DND-41 (cell line): ENCODE measurements around the gene SLC17A2.

Experiments
- EZH2 ChIP-seq: IDR thresholded peaks from 3 replicates; pipeline ENCODE4 v1.6.1; 2012; ENCODE audit warnings: borderline replicate concordance, low read depth, mild to moderate bottlenecking, moderate library complexity, low read length, inconsistent platforms; ENCODE audit not compliant: severe bottlenecking
- TF ChIP-seq, protein P1 (sequence below): IDR thresholded peaks from 2 replicates; pipeline ENCODE4 v1.5.1; 2012; ENCODE audit warnings: borderline replicate concordance, low read length, moderate library complexity, mild to moderate bottlenecking; ENCODE audit not compliant: poor library complexity, severe bottlenecking; ENCODE audit errors: extremely low read depth

- TF ChIP-seq, protein P1, sequence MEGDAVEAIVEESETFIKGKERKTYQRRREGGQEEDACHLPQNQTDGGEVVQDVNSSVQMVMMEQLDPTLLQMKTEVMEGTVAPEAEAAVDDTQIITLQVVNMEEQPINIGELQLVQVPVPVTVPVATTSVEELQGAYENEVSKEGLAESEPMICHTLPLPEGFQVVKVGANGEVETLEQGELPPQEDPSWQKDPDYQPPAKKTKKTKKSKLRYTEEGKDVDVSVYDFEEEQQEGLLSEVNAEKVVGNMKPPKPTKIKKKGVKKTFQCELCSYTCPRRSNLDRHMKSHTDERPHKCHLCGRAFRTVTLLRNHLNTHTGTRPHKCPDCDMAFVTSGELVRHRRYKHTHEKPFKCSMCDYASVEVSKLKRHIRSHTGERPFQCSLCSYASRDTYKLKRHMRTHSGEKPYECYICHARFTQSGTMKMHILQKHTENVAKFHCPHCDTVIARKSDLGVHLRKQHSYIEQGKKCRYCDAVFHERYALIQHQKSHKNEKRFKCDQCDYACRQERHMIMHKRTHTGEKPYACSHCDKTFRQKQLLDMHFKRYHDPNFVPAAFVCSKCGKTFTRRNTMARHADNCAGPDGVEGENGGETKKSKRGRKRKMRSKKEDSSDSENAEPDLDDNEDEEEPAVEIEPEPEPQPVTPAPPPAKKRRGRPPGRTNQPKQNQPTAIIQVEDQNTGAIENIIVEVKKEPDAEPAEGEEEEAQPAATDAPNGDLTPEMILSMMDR = no peak
- TF ChIP-seq EZH2 = no peak
These were observed 9.1 kb upstream of the SLC17A2 start for GRCh38 chr6:25939593-25939992.
